ENCODE measurements around the gene PDS5B.

GRCh38 chr13:32731074-32731473 is 144.8 kb downstream of the PDS5B start:
- TF ChIP-seq CTCF (conservative IDR thresholded peaks at IDR 0.05; ENCODE audit: low read depth, low read length) (no peak), EZH2 (IDR thresholded peaks at IDR 0.05; ENCODE audit: borderline replicate concordance, low read depth, low read length, poor library complexity, severe bottlenecking) (no peak)
